OCI-LY1 (cell line): ENCODE data around the gene KRT77.

Experiments used
- H2AFZ ChIP-seq: fragments of 200-600 bp; sonication (generic), shearing (Covaris generic); 2 replicates; pipeline ENCODE4 v1.6.0; 2014; ENCODE audit warnings: antibody characterized with exemption, mild to moderate bottlenecking, low read length
- H3F3A ChIP-seq: fragments of 200-600 bp; sonication (generic), shearing (Covaris generic); 2 replicates; pipeline ENCODE4 v1.6.0; 2014; ENCODE audit warnings: mild to moderate bottlenecking, antibody characterized with exemption, low read length, moderate library complexity; ENCODE audit not compliant: insufficient read depth
- H3K27ac ChIP-seq: fragments of 200-600 bp; sonication (generic); 2 replicates; pipeline ENCODE4 v1.5.1; 2014; ENCODE audit warnings: low read length, mixed run types, mild to moderate bottlenecking, low read depth; ENCODE audit not compliant: poor library complexity, severe bottlenecking
- H3K27me3 ChIP-seq: fragments of 200-600 bp; sonication (generic); 2 replicates; pipeline ENCODE4 v1.6.0; 2014; ENCODE audit warnings: antibody characterized with exemption, mild to moderate bottlenecking, low read length, moderate library complexity; ENCODE audit not compliant: insufficient read depth
- H3K36me3 ChIP-seq: fragments of 200-600 bp; sonication (generic); 2 replicates; pipeline ENCODE4 v1.6.1; 2014; ENCODE audit warnings: mild to moderate bottlenecking, antibody characterized with exemption, low read length, moderate library complexity, mixed read lengths; ENCODE audit not compliant: insufficient read depth
- H3K4me1 ChIP-seq: fragments of 200-600 bp; sonication (generic); 2 replicates; pipeline ENCODE4 v1.5.1; 2014; ENCODE audit warnings: mild to moderate bottlenecking, low read length, moderate library complexity; ENCODE audit not compliant: insufficient read depth, severe bottlenecking
- H3K4me2 ChIP-seq: fragments of 200-600 bp; sonication (generic), shearing (Covaris generic); 2 replicates; pipeline ENCODE4 v1.6.1; 2014; ENCODE audit warnings: low read length
- H3K4me3 ChIP-seq: fragments of 200-600 bp; sonication (generic); 2 replicates; pipeline ENCODE4 v1.5.1; 2014; ENCODE audit warnings: low read length, low read depth, mild to moderate bottlenecking, mixed read lengths; ENCODE audit not compliant: poor library complexity, severe bottlenecking
- H3K79me2 ChIP-seq: fragments of 200-600 bp; shearing (Covaris generic); 2 replicates; pipeline ENCODE4 v1.6.1; 2016; ENCODE audit warnings: mixed run types, low read length, mixed read lengths; ENCODE audit not compliant: insufficient read depth
- H3K9ac ChIP-seq: fragments of 200-600 bp; sonication (generic), shearing (Covaris generic); 2 replicates; pipeline ENCODE4 v1.6.1; 2014; ENCODE audit warnings: mild to moderate bottlenecking, low read length, mixed read lengths
- H3K9me2 ChIP-seq: fragments of 200-600 bp; sonication (generic), shearing (Covaris generic); 2 replicates; pipeline ENCODE4 v1.6.1; 2014; ENCODE audit warnings: low read depth, mild to moderate bottlenecking, low read length, mixed read lengths
- H3K9me3 ChIP-seq: fragments of 200-600 bp; shearing (Covaris generic); 2 replicates; pipeline ENCODE4 v1.6.1; 2014; ENCODE audit warnings: low read length, mixed read lengths
- H4K20me1 ChIP-seq: fragments of 200-600 bp; sonication (generic), shearing (Covaris generic); 2 replicates; pipeline ENCODE4 v1.6.0; 2016; ENCODE audit warnings: mild to moderate bottlenecking, low read length; ENCODE audit not compliant: insufficient read depth
- EZH2 ChIP-seq: fragments of 200-600 bp; sonication (generic), shearing (Covaris generic); IDR thresholded peaks from 2 replicates; pipeline ENCODE4 v1.8.0; 2017; ENCODE audit warnings: borderline replicate concordance, mixed run types, mild to moderate bottlenecking, antibody characterized with exemption, low read length, moderate library complexity, mixed read lengths
- TF ChIP-seq, protein P1 (sequence below): fragments of 200-600 bp; sonication (generic), shearing (Covaris generic); IDR thresholded peaks from 2 replicates; pipeline ENCODE4 v1.5.1; 2017; ENCODE audit warnings: mild to moderate bottlenecking, antibody characterized with exemption, low read length, moderate library complexity, mixed read lengths

The KRT77 gene

DNA sequence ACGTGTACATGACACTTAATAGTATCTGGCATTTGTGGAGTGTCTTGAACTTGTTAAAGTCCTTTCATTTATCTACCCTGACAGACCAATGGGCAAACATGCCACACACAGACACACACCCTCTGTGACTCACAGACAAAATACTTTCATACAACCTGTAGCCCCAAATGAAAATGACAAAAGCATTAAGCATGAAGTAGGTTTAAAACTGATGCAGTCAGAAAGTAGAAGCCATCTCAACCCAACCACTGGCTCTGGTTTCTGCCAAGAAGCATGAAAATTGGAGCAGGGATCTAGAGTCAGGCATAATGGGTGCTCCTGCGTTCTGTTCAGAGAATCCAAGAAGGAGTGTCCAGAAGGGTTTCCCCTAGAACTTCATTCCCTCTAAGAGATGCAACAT lies 23.1 kb upstream of the KRT77 start:
- H3K4me1 ChIP-seq, result no peaks in the 10 kb centered on the region
- no peaks in the 10 kb centered on the region for H3F3A ChIP-seq
- H3K27ac ChIP-seq, result no peak overlapping the region
- no peaks in the 10 kb centered on the region for H3K36me3 ChIP-seq
- no peak overlapping the region for H3K4me3 ChIP-seq
- H3K79me2 ChIP-seq, result no peaks in the 10 kb centered on the region
- TF ChIP-seq, protein P1, sequence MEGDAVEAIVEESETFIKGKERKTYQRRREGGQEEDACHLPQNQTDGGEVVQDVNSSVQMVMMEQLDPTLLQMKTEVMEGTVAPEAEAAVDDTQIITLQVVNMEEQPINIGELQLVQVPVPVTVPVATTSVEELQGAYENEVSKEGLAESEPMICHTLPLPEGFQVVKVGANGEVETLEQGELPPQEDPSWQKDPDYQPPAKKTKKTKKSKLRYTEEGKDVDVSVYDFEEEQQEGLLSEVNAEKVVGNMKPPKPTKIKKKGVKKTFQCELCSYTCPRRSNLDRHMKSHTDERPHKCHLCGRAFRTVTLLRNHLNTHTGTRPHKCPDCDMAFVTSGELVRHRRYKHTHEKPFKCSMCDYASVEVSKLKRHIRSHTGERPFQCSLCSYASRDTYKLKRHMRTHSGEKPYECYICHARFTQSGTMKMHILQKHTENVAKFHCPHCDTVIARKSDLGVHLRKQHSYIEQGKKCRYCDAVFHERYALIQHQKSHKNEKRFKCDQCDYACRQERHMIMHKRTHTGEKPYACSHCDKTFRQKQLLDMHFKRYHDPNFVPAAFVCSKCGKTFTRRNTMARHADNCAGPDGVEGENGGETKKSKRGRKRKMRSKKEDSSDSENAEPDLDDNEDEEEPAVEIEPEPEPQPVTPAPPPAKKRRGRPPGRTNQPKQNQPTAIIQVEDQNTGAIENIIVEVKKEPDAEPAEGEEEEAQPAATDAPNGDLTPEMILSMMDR, result no peak
- TF ChIP-seq EZH2, result no peak
- H3K9ac ChIP-seq, result no peak overlapping the region
- H4K20me1 ChIP-seq, result no peaks in the 10 kb centered on the region
- H3K9me2 ChIP-seq, result no peaks in the 10 kb centered on the region
- H3K27me3 ChIP-seq, result no peaks in the 10 kb centered on the region; the same call in 1 of the 2 replicates
- H3K9me3 ChIP-seq, result no peaks in the 10 kb centered on the region
- no peak overlapping the region for H3K4me2 ChIP-seq
- H2AFZ ChIP-seq, result no peak overlapping the region

DNA sequence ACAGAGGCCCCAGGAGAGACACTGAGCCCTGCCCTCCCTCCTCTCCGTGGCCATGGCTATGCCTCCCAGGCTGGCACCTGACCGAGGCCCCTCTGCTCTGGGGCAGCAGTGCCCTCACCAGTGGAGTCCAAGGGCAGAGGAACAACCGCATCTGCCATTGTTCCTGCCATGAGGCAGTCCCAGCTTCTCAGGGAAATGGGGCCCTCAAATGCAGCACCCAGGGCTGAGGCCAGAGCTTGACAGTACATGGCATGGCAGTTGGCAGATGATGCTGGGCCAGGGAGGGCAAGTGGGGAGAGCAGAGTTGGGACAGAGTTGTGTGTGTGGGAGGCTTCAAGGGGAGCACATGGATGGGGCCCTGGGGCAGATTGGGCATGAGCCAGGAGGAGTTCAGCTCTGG lies 21.1 kb upstream of the KRT77 start:
- Histone ChIP-seq H3K27me3 (no peaks in the 10 kb centered on the region; the same call in 1 of the 2 replicates), H2AFZ (no peak overlapping the region), H3K9me3 (no peaks in the 10 kb centered on the region), H3K4me3 (no peak overlapping the region), H3K9me2 (no peaks in the 10 kb centered on the region), H3K27ac (no peak overlapping the region), H3K4me1 (no peaks in the 10 kb centered on the region), H3K36me3 (no peaks in the 10 kb centered on the region), H4K20me1 (no peaks in the 10 kb centered on the region), H3K79me2 (no peaks in the 10 kb centered on the region), H3K4me2 (no peak overlapping the region), H3F3A (no peaks in the 10 kb centered on the region), H3K9ac (no peak overlapping the region)
- TF ChIP-seq EZH2, result no peak
- TF ChIP-seq, protein P1, result no peak

DNA sequence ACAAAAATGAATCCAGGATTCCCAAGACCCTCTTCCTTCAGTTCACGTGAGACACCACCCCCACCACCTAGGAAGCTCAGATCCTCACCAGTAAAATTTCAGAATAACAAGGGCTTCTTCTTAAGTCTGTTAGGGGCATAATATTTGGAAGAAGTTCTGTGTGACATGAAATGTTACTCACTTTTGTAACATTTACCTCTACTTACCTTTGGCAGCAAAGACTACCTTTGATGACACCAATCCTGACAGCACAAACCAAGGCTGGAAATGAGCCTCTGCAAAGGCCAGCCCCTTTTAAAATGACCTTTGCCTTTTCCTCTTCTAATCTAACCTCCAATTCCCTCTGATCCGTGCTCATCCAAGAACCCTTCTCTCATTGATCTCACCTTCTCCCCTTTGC lies 19.4 kb upstream of the KRT77 start:
- Histone ChIP-seq H3K4me1 (no peaks in the 10 kb centered on the region), H2AFZ (no peak overlapping the region), H3K79me2 (no peaks in the 10 kb centered on the region), H3F3A (no peaks in the 10 kb centered on the region), H3K36me3 (no peaks in the 10 kb centered on the region), H3K4me3 (no peak overlapping the region), H3K9me2 (no peaks in the 10 kb centered on the region), H3K4me2 (no peak overlapping the region), H4K20me1 (no peaks in the 10 kb centered on the region), H3K9ac (no peak overlapping the region), H3K27me3 (no peaks in the 10 kb centered on the region), H3K9me3 (no peaks in the 10 kb centered on the region), H3K27ac (no peak overlapping the region)
- TF ChIP-seq, protein P1, result no peak
- no peak for TF ChIP-seq EZH2
